DOHH2 (cell line): ENCODE results near the gene FMNL3.

Experiments
- H3F3A ChIP-seq: fragments of 200-600 bp; sonication (generic), shearing (Covaris generic); 2 replicates; pipeline ENCODE4 v1.6.0; 2016; ENCODE audit warnings: antibody characterized with exemption, mild to moderate bottlenecking; ENCODE audit not compliant: control insufficient read depth, insufficient read depth
- H3K27ac ChIP-seq: fragments of 200-600 bp; sonication (generic); 2 replicates; pipeline ENCODE4 v1.5.1; 2014; ENCODE audit warnings: low read depth, mild to moderate bottlenecking, low read length, moderate library complexity
- H3K27me3 ChIP-seq: fragments of 200-600 bp; sonication (generic); 2 replicates; pipeline ENCODE4 v1.6.1; 2014; ENCODE audit warnings: mild to moderate bottlenecking, low read length, mixed read lengths; ENCODE audit not compliant: control insufficient read depth
- H3K36me3 ChIP-seq: fragments of 200-600 bp; sonication (generic); 2 replicates; pipeline ENCODE4 v1.6.1; 2014; ENCODE audit warnings: mild to moderate bottlenecking, low read length, moderate library complexity, mixed read lengths; ENCODE audit not compliant: control insufficient read depth
- H3K4me1 ChIP-seq: fragments of 200-600 bp; sonication (generic); 2 replicates; pipeline ENCODE4 v1.6.1; 2014; ENCODE audit warnings: mild to moderate bottlenecking, low read length, mixed read lengths; ENCODE audit not compliant: control insufficient read depth
- H3K4me2 ChIP-seq: fragments of 200-600 bp; sonication (generic); 2 replicates; pipeline ENCODE4 v1.6.0; 2014; ENCODE audit warnings: mild to moderate bottlenecking, low read length, moderate library complexity
- H3K4me3 ChIP-seq: fragments of 200-600 bp; sonication (generic); 2 replicates; pipeline ENCODE4 v1.5.1; 2014; ENCODE audit warnings: mild to moderate bottlenecking, low read length, mixed read lengths
- H3K79me2 ChIP-seq: fragments of 200-600 bp; sonication (generic); 2 replicates; pipeline ENCODE4 v1.6.1; 2014; ENCODE audit warnings: mild to moderate bottlenecking, low read length, mixed read lengths; ENCODE audit not compliant: control insufficient read depth
- H3K9me2 ChIP-seq: fragments of 200-600 bp; sonication (generic); replicated peaks from 2 replicates; pipeline ENCODE4 v1.6.1; 2014; ENCODE audit warnings: mild to moderate bottlenecking, low read length, mixed read lengths; ENCODE audit not compliant: control insufficient read depth
- H3K9me3 ChIP-seq: fragments of 200-600 bp; sonication (generic); 2 replicates; pipeline ENCODE4 v1.6.1; 2014; ENCODE audit warnings: antibody characterized with exemption, low read length, mixed read lengths; ENCODE audit not compliant: control insufficient read depth, insufficient read depth
- H4K20me1 ChIP-seq: fragments of 200-600 bp; sonication (generic); 2 replicates; pipeline ENCODE4 v1.6.0; 2014; ENCODE audit warnings: low read depth, mild to moderate bottlenecking, antibody characterized with exemption, low read length, moderate library complexity; ENCODE audit not compliant: control insufficient read depth, insufficient read depth
- EZH2phosphoT487 ChIP-seq: fragments of 200-600 bp; sonication (generic); IDR thresholded peaks from 2 replicates; pipeline ENCODE4 v1.6.1; 2017; ENCODE audit warnings: borderline replicate concordance, mild to moderate bottlenecking, antibody characterized with exemption, low read length, moderate library complexity, mixed read lengths
- TF ChIP-seq, protein P1 (sequence below): fragments of 200-600 bp; sonication (generic); IDR thresholded peaks from one replicate; pipeline ENCODE4 v1.5.1; 2014; ENCODE audit warnings: antibody characterized with exemption, mild to moderate bottlenecking, low read depth, low read length; ENCODE audit not compliant: poor library complexity, severe bottlenecking

FMNL3 gene

DNA sequence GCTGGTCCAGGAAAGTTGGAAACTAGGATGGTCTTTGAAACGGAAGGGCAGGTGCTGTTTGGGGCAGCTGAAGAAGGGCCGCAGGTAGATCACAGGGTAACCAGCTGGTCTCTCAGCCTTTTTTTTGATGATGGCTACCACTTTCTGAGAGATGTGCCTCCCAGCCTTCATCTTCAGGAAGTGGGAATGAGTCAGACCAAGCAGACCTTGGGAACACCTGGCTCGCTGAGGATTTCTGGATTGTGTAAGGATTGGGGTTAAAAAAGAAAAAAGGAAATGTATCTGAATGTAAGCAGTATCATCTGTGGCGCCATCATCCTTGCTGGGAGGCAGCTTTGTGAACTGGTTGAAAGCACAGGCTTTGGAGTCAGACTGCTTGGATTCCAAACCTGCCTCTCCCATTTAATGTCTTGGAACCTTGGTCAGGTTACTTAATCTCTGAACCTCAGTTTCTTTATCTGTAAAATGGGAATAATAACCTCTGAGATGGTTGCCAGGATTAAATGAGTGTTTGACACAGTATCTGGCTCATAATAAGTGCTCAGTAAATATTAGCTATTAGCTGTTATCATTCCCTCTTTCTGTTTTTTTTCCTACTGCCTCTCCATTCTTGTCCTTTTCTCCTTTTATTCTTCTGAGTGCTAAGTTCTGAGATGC, 82.2 kb downstream of the FMNL3 start:
- Histone ChIP-seq H3F3A (peaks cover 39% of the 10 kb centered on the region), H3K27me3 (no peaks in the 10 kb centered on the region), H3K4me1 (peaks cover 51% of the 10 kb centered on the region), H3K36me3 (no peaks in the 10 kb centered on the region), H4K20me1 (no peaks in the 10 kb centered on the region), H3K27ac (no peak overlapping the region), H3K9me3 (no peaks in the 10 kb centered on the region), H3K4me2 (no peak overlapping the region), H3K79me2 (no peaks in the 10 kb centered on the region), H3K4me3 (no peak overlapping the region), H3K9me2 (no peaks in the 10 kb centered on the region)
- no peak for TF ChIP-seq EZH2phosphoT487
- TF ChIP-seq, protein P1, sequence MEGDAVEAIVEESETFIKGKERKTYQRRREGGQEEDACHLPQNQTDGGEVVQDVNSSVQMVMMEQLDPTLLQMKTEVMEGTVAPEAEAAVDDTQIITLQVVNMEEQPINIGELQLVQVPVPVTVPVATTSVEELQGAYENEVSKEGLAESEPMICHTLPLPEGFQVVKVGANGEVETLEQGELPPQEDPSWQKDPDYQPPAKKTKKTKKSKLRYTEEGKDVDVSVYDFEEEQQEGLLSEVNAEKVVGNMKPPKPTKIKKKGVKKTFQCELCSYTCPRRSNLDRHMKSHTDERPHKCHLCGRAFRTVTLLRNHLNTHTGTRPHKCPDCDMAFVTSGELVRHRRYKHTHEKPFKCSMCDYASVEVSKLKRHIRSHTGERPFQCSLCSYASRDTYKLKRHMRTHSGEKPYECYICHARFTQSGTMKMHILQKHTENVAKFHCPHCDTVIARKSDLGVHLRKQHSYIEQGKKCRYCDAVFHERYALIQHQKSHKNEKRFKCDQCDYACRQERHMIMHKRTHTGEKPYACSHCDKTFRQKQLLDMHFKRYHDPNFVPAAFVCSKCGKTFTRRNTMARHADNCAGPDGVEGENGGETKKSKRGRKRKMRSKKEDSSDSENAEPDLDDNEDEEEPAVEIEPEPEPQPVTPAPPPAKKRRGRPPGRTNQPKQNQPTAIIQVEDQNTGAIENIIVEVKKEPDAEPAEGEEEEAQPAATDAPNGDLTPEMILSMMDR: no peak

DNA sequence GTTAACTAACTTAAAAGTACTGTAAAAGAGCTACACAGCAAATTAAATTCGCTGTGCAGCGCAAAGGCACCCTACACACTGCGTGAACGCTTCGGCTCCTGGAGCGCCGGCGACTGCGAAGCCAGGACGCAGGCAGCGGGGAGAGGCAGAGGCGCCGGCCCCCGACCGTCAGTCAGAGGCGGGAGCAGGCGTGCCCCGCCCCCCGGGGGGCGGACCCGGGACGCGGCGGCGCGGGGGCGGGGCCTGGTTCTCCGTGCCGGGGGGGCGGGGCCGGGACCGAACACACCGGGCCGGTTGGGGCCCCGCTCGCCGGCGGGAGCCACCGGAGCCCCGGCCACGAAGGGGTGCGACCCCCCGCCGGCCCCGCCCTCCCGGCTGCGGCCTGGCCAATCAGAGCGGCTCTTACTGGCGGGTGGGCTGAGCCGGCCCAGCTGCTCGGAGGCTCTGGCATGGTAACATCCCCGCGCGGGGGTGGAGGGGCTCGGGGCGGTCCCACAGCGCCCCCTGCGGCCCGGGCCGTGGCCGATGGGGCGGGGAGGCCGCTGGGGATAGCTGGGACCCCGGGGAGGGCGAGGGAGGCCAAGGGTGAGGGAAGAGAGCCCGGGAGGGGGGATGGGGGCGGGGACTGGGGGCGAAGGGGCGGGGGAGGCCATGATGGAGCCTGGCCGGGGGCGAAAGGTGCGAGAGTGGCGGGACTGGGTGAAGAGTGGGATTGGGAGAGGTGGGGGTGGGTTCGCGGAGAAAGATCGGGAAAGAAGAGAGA, 83.9 kb downstream of the FMNL3 start, which contains the start of gene PRPF40B:
TSS of gene PRPF40B (plus strand) at position 420 of the 763 bp plus-strand sequence. CDS start at position 450, 30 bp downstream.
- Histone ChIP-seq H3F3A (peaks cover 40% of the 10 kb centered on the region), H3K4me3 (peak within 1 kb of the TSS; percentile 79), H3K4me1 (peaks cover 48% of the 10 kb centered on the region)

DNA sequence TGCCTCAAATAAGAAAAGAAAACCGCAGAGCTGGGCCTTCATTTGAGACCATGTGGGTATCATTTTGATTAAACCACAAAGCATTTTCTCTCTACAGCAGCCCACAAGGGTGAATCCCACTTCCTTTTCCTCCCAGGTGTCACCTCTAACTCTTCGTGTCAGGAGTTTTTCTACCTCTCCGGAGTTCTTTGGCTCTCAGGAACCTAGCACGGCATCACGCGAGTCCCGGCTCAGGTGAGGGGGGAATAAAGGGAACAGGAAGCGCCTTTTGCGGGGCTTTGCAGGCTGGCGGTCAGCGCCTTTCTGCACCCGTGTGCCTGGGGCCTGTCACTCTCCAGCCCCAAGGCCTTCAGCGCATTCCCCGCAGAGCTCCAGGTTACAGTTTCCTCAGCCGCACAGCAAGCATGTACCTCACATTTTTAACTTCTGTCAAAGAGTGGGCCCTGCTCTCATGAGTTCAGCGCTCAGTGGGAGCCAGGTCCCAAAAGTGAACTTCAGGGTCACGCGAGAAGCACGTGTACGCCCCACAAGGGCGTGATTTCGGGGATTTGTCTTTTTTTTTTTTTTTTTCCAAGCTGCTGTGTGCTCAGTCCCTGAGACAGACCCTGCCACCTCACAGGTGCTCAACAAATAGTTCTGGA, 84.6 kb downstream of the FMNL3 start:
- Histone ChIP-seq H3K4me3 (peak overlapping the region; percentile 79), H3K4me1 (peaks cover 48% of the 10 kb centered on the region)

More for the DNA sequence above, 83.9 kb downstream of the FMNL3 start, which contains the start of gene PRPF40B:
- no peaks in the 10 kb centered on the region for H3K27me3 ChIP-seq
- peak within 1 kb of the TSS; percentile 91 for H3K27ac ChIP-seq
- H3K79me2 ChIP-seq: no peaks in the 10 kb centered on the region
- H3K4me2 ChIP-seq: peak within 1 kb of the TSS; percentile 93
- H3K9me3 ChIP-seq: no peaks in the 10 kb centered on the region
- no peaks in the 10 kb centered on the region for H3K36me3 ChIP-seq
- no peak for TF ChIP-seq EZH2phosphoT487
- TF ChIP-seq, protein P1: peak; percentile 60
- H3K9me2 ChIP-seq: no peaks in the 10 kb centered on the region
- H4K20me1 ChIP-seq: no peaks in the 10 kb centered on the region

More for the DNA sequence above, 84.6 kb downstream of the FMNL3 start:
- no peak for TF ChIP-seq EZH2phosphoT487
- no peaks in the 10 kb centered on the region for H3K9me2 ChIP-seq
- H3F3A ChIP-seq: peaks cover 42% of the 10 kb centered on the region
- H3K27ac ChIP-seq: peak overlapping the region; percentile 91
- no peaks in the 10 kb centered on the region for H3K27me3 ChIP-seq
- H4K20me1 ChIP-seq: no peaks in the 10 kb centered on the region
- no peaks in the 10 kb centered on the region for H3K9me3 ChIP-seq
- no peaks in the 10 kb centered on the region for H3K36me3 ChIP-seq
- H3K4me2 ChIP-seq: peak overlapping the region; percentile 93
- no peaks in the 10 kb centered on the region for H3K79me2 ChIP-seq
